Measurements from ENCODE around the gene CLDN20. TPM values are rescaled to one million over a fixed set of nuclear protein-coding genes. Genes with fewer than 3 reads are reported as not detected.

Gene CLDN20
- total RNA-seq, 5 donors from 2014 or later (not counting 1 experiment from before 2014, with no cell fraction given) = not detected

DNA sequence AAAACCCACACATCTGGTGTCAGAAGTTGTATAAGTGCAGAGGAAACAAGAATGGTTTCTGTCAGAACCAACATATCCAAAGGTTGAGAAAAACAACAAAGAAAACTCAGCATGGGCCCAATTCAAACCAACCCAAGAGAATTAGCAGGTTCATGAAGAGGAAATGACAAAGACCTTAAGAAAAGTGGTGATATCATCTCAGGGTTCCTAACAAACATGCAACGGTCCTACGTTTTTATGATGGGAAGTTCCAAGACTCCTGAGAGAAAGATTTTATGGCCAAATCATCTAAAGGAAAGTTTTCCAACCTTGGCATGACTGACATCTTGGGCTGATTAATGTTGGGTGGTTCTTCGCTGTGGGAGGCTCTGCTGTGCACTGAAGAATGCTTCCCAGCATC lies 27.5 kb downstream of the CLDN20 start:
- Mint-ChIP-seq H3K27ac (no peak overlapping the region), H3K4me3 (no peak overlapping the region), H3K4me1 (peaks cover 8 to 21% (median 13%) of the 10 kb centered on the region in 3 donors), H3K36me3 (peaks cover 60% of the 10 kb centered on the region), H3K27me3 (no peaks in the 10 kb centered on the region), H3K9me3 (no peaks in the 10 kb centered on the region)
- no peak overlapping the region for H3K4me3 ChIP-seq (ENCODE audit: control insufficient read depth in 1 of 2, extremely low read depth in 1 of 2, low read length in 1 of 2)
- H3K36me3 ChIP-seq (ENCODE audit: control insufficient read depth in 2 of 2, extremely low read depth in 1 of 2, insufficient read depth in 1 of 2, low read length in 1 of 2) = peaks cover 0 to 30% of the 10 kb centered on the region in 2 donors
- no CpG with 5 or more reads among the region's 3 CpGs for WGBS (ENCODE audit: insufficient coverage)
- CTCF ChIA-PET = no interaction called here
- POLR2A ChIA-PET = no interaction called here
- no peaks in the 10 kb centered on the region for H3K4me1 ChIP-seq (ENCODE audit: control insufficient read depth in 1 of 2, extremely low read depth in 1 of 2, insufficient read depth in 2 of 2, low read length in 2 of 2)
- no peaks in the 10 kb centered on the region for H3K27me3 ChIP-seq (replicated peaks in 1 of 2; ENCODE audit: control insufficient read depth in 2 of 2, extremely low read depth in 1 of 2, insufficient read depth in 2 of 2, low read length in 1 of 2)
- H3K27ac ChIP-seq (ENCODE audit: low read length) = no peak overlapping the region
- DNase-seq = no peak
- no peaks in the 10 kb centered on the region for H3K9me3 ChIP-seq
- no peak for ATAC-seq (replicated peaks in 1 of 4)

DNA sequence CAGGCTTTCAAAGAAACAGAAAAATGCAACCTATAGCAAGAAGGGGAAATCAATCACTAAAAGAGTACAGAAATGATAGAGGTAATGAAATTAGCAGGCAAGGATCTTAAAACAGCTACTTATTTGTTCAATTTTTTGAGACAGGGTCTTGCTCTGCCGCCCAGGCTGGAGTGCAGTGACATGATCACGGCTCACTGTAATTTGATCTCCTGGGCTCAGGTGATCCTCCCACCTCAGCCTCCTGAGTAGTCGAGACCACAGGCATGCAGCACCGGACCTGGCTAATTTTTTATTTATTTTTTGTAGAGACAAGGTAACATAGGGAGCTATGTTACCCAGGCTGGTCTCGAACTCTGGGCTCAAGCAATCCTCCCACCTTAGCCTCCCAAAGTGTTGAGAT lies 28.9 kb downstream of the CLDN20 start:
- no peak overlapping the region for H3K4me3 ChIP-seq (ENCODE audit: control insufficient read depth in 1 of 2, extremely low read depth in 1 of 2, low read length in 1 of 2)
- H3K36me3 Mint-ChIP-seq = peaks cover 66% of the 10 kb centered on the region
- H3K4me1 Mint-ChIP-seq = peaks cover 7 to 20% (median 9%) of the 10 kb centered on the region in 3 donors
- ChIA-PET POLR2A (no interaction called here), CTCF (interaction anchor here in 1 of 2 donors (0.6 kb wide), 1 partner anchor 120 kb away, joined by 3 read pairs; no protein-coding TSS in a partner anchor)
- no peaks in the 10 kb centered on the region for H3K27me3 ChIP-seq (replicated peaks in 1 of 2; ENCODE audit: control insufficient read depth in 2 of 2, extremely low read depth in 1 of 2, insufficient read depth in 2 of 2, low read length in 1 of 2)
- H3K27ac Mint-ChIP-seq = no peak overlapping the region
- H3K36me3 ChIP-seq (ENCODE audit: control insufficient read depth in 2 of 2, extremely low read depth in 1 of 2, insufficient read depth in 1 of 2, low read length in 1 of 2) = peaks cover 0 to 41% of the 10 kb centered on the region in 2 donors
- no peak for DNase-seq
- no peaks in the 10 kb centered on the region for H3K9me3 Mint-ChIP-seq
- H3K4me3 Mint-ChIP-seq = no peak overlapping the region
- no peaks in the 10 kb centered on the region for H3K4me1 ChIP-seq (ENCODE audit: control insufficient read depth in 1 of 2, extremely low read depth in 1 of 2, insufficient read depth in 2 of 2, low read length in 2 of 2)
- ATAC-seq (replicated peaks in 1 of 4) = no peak
- 85% methylated on average over 4 of the region's 5 CpGs for WGBS (ENCODE audit: insufficient coverage)
- H3K9me3 ChIP-seq = no peaks in the 10 kb centered on the region
- no peaks in the 10 kb centered on the region for H3K27me3 Mint-ChIP-seq
- H3K27ac ChIP-seq (ENCODE audit: low read length) = no peak overlapping the region

- Mint-ChIP-seq H3K27me3 (no peaks in the 10 kb centered on the region), H3K36me3 (peaks cover 43% of the 10 kb centered on the region), H3K4me1 (peaks cover 1 to 8% (median 5%) of the 10 kb centered on the region in 3 donors), H3K9me3 (no peaks in the 10 kb centered on the region), H3K4me3 (no peak overlapping the region), H3K27ac (peak overlapping the region in 1 of 2 donors; percentile 11)
- H3K27ac ChIP-seq (ENCODE audit: low read length) = no peak overlapping the region
- DNase-seq (no peak), ATAC-seq (replicated peaks in 1 of 4) (no peak)
- POLR2A ChIA-PET = no interaction called here
- H3K4me3 ChIP-seq (ENCODE audit: control insufficient read depth in 1 of 2, extremely low read depth in 1 of 2, low read length in 1 of 2) = no peak overlapping the region
- no peaks in the 10 kb centered on the region for H3K4me1 ChIP-seq (ENCODE audit: control insufficient read depth in 1 of 2, extremely low read depth in 1 of 2, insufficient read depth in 2 of 2, low read length in 2 of 2)
- H3K36me3 ChIP-seq (ENCODE audit: control insufficient read depth in 2 of 2, extremely low read depth in 1 of 2, insufficient read depth in 1 of 2, low read length in 1 of 2) = peaks cover 0 to 37% of the 10 kb centered on the region in 2 donors
- WGBS (ENCODE audit: insufficient coverage) = 100% methylated on average over 1 of the region's 3 CpGs
- CTCF ChIA-PET = no interaction called here
- H3K27me3 ChIP-seq (replicated peaks in 1 of 2; ENCODE audit: control insufficient read depth in 2 of 2, extremely low read depth in 1 of 2, insufficient read depth in 2 of 2, low read length in 1 of 2) = no peaks in the 10 kb centered on the region
- no peaks in the 10 kb centered on the region for H3K9me3 ChIP-seq
Measured at GRCh38 chr6:155297669-155298068, 33.9 kb downstream of the CLDN20 start.

GRCh38 chr6:155301867-155302266 lies 38.1 kb downstream of the CLDN20 start:
- DNase-seq (no peak), ATAC-seq (replicated peaks in 1 of 4) (no peak)
- no peak overlapping the region for H3K4me3 ChIP-seq (ENCODE audit: control insufficient read depth in 1 of 2, extremely low read depth in 1 of 2, low read length in 1 of 2)
- ChIA-PET CTCF (interaction anchor here (0.6 to 0.7 kb wide), 3 partner anchors 25 to 1263 kb away, joined by 3 to 11 read pairs (median 3); no protein-coding TSS in a partner anchor), POLR2A (no interaction called here)
- no peaks in the 10 kb centered on the region for H3K9me3 ChIP-seq
- no peaks in the 10 kb centered on the region for H3K27me3 ChIP-seq (replicated peaks in 1 of 2; ENCODE audit: control insufficient read depth in 2 of 2, extremely low read depth in 1 of 2, insufficient read depth in 2 of 2, low read length in 1 of 2)
- Mint-ChIP-seq H3K4me3 (no peak overlapping the region), H3K27ac (no peak overlapping the region), H3K36me3 (peaks cover 39% of the 10 kb centered on the region), H3K27me3 (no peaks in the 10 kb centered on the region), H3K9me3 (no peaks in the 10 kb centered on the region), H3K4me1 (peaks cover 0 to 16% (median 9%) of the 10 kb centered on the region in 3 donors)
- H3K27ac ChIP-seq (ENCODE audit: low read length) = no peak overlapping the region
- peaks cover 0 to 29% of the 10 kb centered on the region in 2 donors for H3K36me3 ChIP-seq (ENCODE audit: control insufficient read depth in 2 of 2, extremely low read depth in 1 of 2, insufficient read depth in 1 of 2, low read length in 1 of 2)
- no peaks in the 10 kb centered on the region for H3K4me1 ChIP-seq (ENCODE audit: control insufficient read depth in 1 of 2, extremely low read depth in 1 of 2, insufficient read depth in 2 of 2, low read length in 2 of 2)
- WGBS (ENCODE audit: insufficient coverage) = no CpG with 5 or more reads among the region's 2 CpGs

GRCh38 chr6:155303361-155303870 lies 39.6 kb downstream of the CLDN20 start:
- DNase-seq (no peak), ATAC-seq (replicated peaks in 1 of 4) (no peak)
- Mint-ChIP-seq H3K9me3 (no peaks in the 10 kb centered on the region), H3K4me1 (peaks cover 15 to 25% (median 20%) of the 10 kb centered on the region in 3 donors), H3K27me3 (no peaks in the 10 kb centered on the region), H3K4me3 (no peak overlapping the region), H3K27ac (no peak overlapping the region), H3K36me3 (peaks cover 42% of the 10 kb centered on the region)
- CTCF ChIA-PET = no interaction called here
- Histone ChIP-seq H3K9me3 (no peaks in the 10 kb centered on the region), H3K36me3 (ENCODE audit: control insufficient read depth in 2 of 2, extremely low read depth in 1 of 2, insufficient read depth in 1 of 2, low read length in 1 of 2) (peaks cover 0 to 26% of the 10 kb centered on the region in 2 donors), H3K4me3 (ENCODE audit: control insufficient read depth in 1 of 2, extremely low read depth in 1 of 2, low read length in 1 of 2) (no peak overlapping the region), H3K4me1 (ENCODE audit: control insufficient read depth in 1 of 2, extremely low read depth in 1 of 2, insufficient read depth in 2 of 2, low read length in 2 of 2) (no peaks in the 10 kb centered on the region), H3K27ac (ENCODE audit: low read length) (no peak overlapping the region), H3K27me3 (replicated peaks in 1 of 2; ENCODE audit: control insufficient read depth in 2 of 2, extremely low read depth in 1 of 2, insufficient read depth in 2 of 2, low read length in 1 of 2) (no peaks in the 10 kb centered on the region)
- WGBS (ENCODE audit: insufficient coverage) = no CpG with 5 or more reads among the region's 4 CpGs
- POLR2A ChIA-PET = interaction anchor here in 1 of 2 donors (1.2 kb wide), 1 partner anchor 10 kb away, joined by 3 read pairs; no protein-coding TSS in a partner anchor

GRCh38 chr6:155306958-155307357 lies 43.1 kb downstream of the CLDN20 start:
- Mint-ChIP-seq H3K9me3 (no peaks in the 10 kb centered on the region), H3K4me3 (no peak overlapping the region), H3K36me3 (peaks cover 41% of the 10 kb centered on the region), H3K4me1 (peaks cover 23 to 40% (median 37%) of the 10 kb centered on the region in 3 donors), H3K27me3 (no peaks in the 10 kb centered on the region), H3K27ac (no peak overlapping the region)
- ATAC-seq (replicated peaks in 1 of 4) (no peak), DNase-seq (no peak)
- Histone ChIP-seq H3K9me3 (no peaks in the 10 kb centered on the region), H3K4me3 (ENCODE audit: control insufficient read depth in 1 of 2, extremely low read depth in 1 of 2, low read length in 1 of 2) (no peak overlapping the region), H3K4me1 (ENCODE audit: control insufficient read depth in 1 of 2, extremely low read depth in 1 of 2, insufficient read depth in 2 of 2, low read length in 2 of 2) (no peaks in the 10 kb centered on the region), H3K36me3 (ENCODE audit: control insufficient read depth in 2 of 2, extremely low read depth in 1 of 2, insufficient read depth in 1 of 2, low read length in 1 of 2) (peaks cover 0 to 30% of the 10 kb centered on the region in 2 donors), H3K27ac (ENCODE audit: low read length) (no peak overlapping the region), H3K27me3 (replicated peaks in 1 of 2; ENCODE audit: control insufficient read depth in 2 of 2, extremely low read depth in 1 of 2, insufficient read depth in 2 of 2, low read length in 1 of 2) (no peaks in the 10 kb centered on the region)
- ChIA-PET POLR2A (interaction anchor here (0.7 to 0.9 kb wide), 3 partner anchors 13 to 1073 kb away, joined by 3 to 5 read pairs (median 3); no protein-coding TSS in a partner anchor), CTCF (interaction anchor here (0.7 to 1.1 kb wide), 4 partner anchors 8 to 1377 kb away, joined by 3 to 4 read pairs (median 3); no protein-coding TSS in a partner anchor)
- WGBS (ENCODE audit: insufficient coverage) = 100% methylated on average over 2 of the region's 2 CpGs
